GM18502 (cell line): ENCODE results near the gene MACROD2.

ENCODE experiments used
- ATAC-seq: cut with Tn5 transposase; IDR thresholded peaks from one replicate; pipeline ENCODE4 v1.9.1; 2021; ENCODE audit warnings: mild to moderate bottlenecking; ENCODE audit not compliant: unreplicated experiment, poor library complexity

MACROD2 gene

DNA sequence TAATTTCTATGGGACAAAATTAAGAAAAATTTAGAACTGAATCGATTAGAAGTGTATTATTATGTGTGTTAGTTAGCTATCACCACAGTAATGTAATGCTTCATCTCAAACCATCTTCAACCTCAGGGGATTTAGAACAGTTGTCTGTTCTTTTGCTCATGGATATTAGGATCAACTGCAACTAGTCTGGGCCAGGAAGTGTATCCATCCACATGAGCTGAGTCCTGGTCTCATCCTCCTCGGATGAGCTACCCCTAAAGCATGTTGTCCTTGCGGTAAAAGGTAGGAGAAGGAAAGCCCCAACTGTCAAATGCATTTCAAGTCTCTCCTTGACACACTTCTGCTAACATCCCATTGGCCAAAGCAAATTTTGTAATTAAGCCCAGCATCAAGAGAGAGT is 2040.3 kb downstream of the MACROD2 start:
- no peak for ATAC-seq

DNA sequence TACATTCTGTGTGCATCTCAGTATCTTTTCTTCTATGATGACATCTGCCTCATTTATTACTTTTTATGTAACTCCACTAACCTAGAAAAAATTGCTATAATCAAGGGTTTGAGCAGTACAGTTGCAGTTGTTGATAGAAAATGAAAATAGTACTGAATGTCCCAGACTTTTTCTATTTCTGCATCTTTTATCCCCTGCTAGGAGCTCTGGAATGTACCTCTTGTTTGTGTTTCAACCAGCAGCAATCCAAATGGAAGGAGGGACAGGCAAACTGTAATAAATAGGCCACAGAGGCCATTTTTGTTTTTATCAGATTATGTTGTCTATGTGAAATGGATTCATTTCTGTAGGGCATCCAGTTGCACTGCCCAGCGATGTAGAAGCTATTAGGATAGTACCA is 2041.0 kb downstream of the MACROD2 start:
- no peak for ATAC-seq

- no peak for ATAC-seq
Measured at GRCh38 chr20:16040742-16041141, 2045.4 kb downstream of the MACROD2 start.

- ATAC-seq, result no peak
Measured at GRCh38 chr20:16042731-16043130, 2047.4 kb downstream of the MACROD2 start.

GRCh38 chr20:16043931-16044330 is 2048.6 kb downstream of the MACROD2 start:
- ATAC-seq, result no peak

DNA sequence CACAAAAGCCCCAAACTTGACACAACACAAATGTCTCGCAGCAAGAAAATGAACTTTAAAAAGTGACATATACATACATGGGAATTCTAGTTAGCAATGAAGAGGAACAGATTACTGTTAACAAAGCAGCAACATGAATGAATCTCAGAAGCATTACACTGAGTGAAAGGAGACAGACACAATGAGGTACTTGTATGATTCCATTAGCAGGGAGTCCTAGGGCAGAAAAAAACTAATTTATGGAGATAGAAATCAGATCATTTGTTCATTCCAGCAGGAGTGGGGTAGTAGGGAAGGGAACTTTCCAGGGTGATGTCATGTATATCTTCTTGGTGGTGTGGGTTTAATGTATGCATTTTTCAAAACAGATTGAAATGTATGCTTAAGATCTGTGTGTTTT is 2053.6 kb downstream of the MACROD2 start:
- ATAC-seq, result no peak

- ATAC-seq, result no peak
Measured at GRCh38 chr20:16049529-16050093, 2054.3 kb downstream of the MACROD2 start.

GRCh38 chr20:16050366-16050765 is 2055.1 kb downstream of the MACROD2 start:
- no peak for ATAC-seq

GRCh38 chr20:16051968-16052367 is 2056.7 kb downstream of the MACROD2 start:
- no peak for ATAC-seq

GRCh38 chr20:16052456-16052855 is 2057.1 kb downstream of the MACROD2 start:
- ATAC-seq, result no peak

DNA sequence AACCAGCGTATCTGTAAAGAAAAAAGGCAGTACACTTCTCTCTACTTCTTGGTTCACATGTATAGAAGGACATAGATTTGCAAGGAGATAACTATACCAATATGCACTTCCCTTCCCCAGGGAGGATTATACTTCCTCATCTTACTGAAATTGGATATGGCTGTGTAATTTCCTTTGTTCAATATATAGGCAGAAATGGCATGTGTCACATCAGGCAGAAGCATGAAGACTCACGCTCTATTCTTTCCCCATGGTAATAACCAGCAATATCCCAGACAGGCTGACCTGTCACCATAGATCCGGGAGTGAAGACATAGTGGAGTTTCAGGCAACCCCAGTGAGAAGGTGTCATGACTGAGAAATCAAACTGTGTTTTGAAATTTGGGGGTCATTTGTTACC is 2059.7 kb downstream of the MACROD2 start:
- ATAC-seq, result no peak

- ATAC-seq, result no peak
Measured at GRCh38 chr20:16057651-16058050, 2062.3 kb downstream of the MACROD2 start.

GRCh38 chr20:16058268-16058667 is 2063.0 kb downstream of the MACROD2 start:
- no peak for ATAC-seq

DNA sequence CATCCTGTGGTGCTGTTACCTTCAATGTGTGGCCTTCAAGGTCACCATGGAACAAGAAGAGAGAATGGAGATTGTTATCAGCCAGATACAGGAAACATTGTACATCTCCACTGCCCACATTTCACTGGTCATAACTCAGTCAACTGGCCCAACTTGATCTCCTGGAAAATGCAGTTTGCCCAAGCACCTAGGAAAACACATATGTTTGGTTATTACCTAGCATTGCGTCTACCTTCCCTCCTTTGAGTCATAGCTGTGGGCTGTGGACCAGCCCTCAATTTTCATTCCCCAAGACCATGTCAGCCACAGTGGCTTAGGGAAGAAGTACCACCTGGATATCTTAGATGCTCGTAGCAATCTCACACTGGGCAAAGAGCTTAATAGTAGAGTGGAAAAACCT is 2064.5 kb downstream of the MACROD2 start:
- ATAC-seq, result no peak

- no peak for ATAC-seq
Measured at GRCh38 chr20:16061351-16061750, 2066.0 kb downstream of the MACROD2 start.

DNA sequence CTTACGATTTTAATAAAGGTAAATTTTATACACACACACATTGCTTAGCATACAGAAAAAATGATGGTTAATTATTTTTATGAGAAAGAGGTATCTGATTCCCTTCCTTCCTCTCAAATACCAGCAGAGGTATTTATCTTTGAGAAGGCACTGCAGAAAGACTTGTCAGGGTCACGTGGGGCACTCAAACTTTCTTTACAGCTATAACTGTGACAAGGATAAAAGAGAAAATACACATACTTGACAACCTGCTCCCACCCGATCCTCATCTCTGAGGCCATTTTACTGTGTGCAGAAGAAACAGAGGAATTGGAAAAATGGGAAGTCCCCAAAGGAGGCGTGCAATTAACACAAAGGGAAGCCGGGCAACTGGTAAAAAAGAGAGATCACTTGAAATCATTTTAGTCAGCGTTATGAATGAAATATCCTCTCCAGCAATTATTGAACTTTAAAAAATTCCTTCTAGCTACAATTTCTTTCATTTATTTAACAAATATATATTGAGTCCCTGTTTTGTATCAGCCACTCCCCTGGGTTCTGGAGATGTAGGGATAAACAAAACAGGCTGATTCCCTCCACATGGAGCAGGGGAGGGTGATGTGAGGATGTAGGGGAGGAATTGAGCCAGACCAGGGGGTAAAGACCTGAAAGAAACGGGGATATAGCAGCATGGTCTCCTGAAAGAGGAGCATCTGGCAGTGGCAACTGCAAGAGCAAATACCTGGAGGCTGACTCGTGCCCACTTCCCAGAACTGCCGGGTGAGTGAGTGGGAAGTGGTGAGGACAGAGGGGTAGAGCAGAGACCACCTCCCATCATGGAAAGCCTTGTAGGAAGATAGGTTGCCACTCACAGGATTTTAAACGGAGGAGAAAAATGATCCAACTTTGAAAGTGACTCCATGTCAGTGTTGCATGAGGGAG is 2067.6 kb downstream of the MACROD2 start:
- no peak for ATAC-seq

- no peak for ATAC-seq
Measured at GRCh38 chr20:16063881-16064280, 2068.6 kb downstream of the MACROD2 start.

- ATAC-seq, result no peak
Measured at GRCh38 chr20:16064989-16065707, 2069.8 kb downstream of the MACROD2 start.

DNA sequence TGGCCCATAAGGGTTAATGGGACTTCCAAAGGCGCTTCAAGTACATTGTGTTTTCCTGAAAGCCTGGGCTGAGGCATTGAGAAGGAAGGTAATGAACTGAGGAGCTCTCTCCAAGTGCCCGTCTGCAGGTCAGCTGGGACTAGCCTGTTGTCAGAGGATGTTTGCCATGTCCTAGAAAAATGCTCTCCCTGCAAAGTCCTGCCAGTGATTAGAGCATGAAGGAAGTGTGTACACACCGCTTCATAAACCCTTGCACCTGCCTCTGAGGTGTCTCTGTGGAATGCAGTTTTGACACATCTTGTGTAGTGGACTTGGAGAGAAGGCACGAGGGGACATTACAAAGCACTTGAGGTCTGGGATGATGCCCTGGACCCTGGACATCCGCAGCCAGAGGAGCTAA is 2071.3 kb downstream of the MACROD2 start:
- no peak for ATAC-seq

GRCh38 chr20:16069389-16070010 is 2074.2 kb downstream of the MACROD2 start:
- ATAC-seq, result peak; percentile 92

GRCh38 chr20:16072220-16072619 is 2076.9 kb downstream of the MACROD2 start:
- ATAC-seq, result no peak
